Stimulated activated CD4-positive, alpha-beta T cell treated with anti-CD3 and anti-CD28 coated beads, Interleukin-1b, Interleukin-23, amount 100 ng/mL, for 24 hours (primary cell): ENCODE measurements around the gene MEPCE.
"Not testable (repeated sequence)": the region's sequence is repeated elsewhere in the genome, so short reads cannot be mapped to it uniquely, and the experiment has no call there.

ENCODE experiments used
- DNase-seq, 4 experiments: peaks; one replicate each; pipeline ENCODE4 v3.0.0-alpha.2; 2020; ENCODE audit warnings: low read depth in 4 of 4, low spot score in 1 of 4

The MEPCE gene

GRCh38 chr7:100429637-100430492 is at the start of gene MEPCE:
Gene MEPCE (plus strand): TSS chr7:100429831. CDS start chr7:100430019, 188 bp downstream.
- DNase-seq, result peak; percentile 91 to 98 (median 96)

GRCh38 chr7:100380196-100380595 is 49.4 kb upstream of the MEPCE start:
- no peak for DNase-seq

- not testable (repeated sequence) for DNase-seq
Observed at GRCh38 chr7:100381531-100382233, 47.9 kb upstream of the MEPCE start.

- not testable (repeated sequence) for DNase-seq
Observed at GRCh38 chr7:100382234-100382853, 47.3 kb upstream of the MEPCE start.

GRCh38 chr7:100384628-100385294 is 44.9 kb upstream of the MEPCE start:
- no peak for DNase-seq

DNA sequence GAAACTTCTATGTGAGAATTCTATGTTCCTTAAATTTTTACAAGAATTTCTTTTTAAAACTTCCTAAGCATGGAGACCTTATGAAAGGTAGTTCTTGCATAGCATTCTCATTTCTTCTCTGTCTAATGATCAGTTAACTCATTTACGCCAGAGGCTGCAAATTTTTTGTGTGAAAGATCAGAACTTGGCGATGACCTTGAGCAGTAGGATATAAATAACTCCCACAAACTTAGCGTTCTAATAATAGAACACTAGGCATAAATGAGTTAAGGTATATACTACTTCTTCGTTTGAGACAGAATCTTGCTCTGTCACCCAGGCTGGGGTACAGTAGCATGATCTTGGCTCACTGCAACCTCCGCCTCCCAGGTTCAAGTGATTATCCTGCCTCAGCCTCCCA is 42.7 kb upstream of the MEPCE start:
- DNase-seq, result no peak

GRCh38 chr7:100387695-100388094 is 41.9 kb upstream of the MEPCE start:
- DNase-seq, result no peak

DNA sequence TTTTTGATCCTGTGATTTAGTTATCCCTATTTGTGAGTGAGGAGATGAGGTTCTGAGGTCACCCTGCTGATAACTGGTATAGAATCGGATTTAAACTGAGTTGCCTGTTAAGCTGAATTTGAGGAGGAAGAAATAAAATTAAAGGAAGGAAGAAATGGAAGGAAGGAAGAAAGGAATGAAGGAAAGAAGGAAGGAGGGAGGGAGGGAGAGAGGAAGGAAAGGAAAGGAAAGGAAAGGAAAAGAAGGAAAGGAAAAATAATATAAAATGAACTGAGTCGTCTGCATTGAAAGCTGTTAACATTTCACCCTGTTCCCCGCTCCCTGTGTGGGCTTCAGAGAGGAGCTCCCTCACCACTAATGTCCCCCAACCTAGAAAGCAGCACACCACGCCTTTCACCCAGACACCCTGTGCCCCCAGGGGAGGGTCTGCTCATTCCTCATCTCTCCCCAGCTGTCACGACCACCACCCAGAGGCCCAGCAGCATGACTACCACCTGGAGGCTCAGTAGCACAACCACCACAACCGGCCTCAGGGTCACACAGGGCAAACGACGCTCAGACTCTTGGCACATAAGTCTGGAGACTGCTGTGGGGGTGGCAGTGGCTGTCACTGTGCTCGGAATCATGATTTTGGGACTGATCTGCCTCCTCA is 40.1 kb upstream of the MEPCE start:
- DNase-seq, result no peak

- no peak for DNase-seq
Observed at GRCh38 chr7:100390286-100391009, 39.2 kb upstream of the MEPCE start.

DNA sequence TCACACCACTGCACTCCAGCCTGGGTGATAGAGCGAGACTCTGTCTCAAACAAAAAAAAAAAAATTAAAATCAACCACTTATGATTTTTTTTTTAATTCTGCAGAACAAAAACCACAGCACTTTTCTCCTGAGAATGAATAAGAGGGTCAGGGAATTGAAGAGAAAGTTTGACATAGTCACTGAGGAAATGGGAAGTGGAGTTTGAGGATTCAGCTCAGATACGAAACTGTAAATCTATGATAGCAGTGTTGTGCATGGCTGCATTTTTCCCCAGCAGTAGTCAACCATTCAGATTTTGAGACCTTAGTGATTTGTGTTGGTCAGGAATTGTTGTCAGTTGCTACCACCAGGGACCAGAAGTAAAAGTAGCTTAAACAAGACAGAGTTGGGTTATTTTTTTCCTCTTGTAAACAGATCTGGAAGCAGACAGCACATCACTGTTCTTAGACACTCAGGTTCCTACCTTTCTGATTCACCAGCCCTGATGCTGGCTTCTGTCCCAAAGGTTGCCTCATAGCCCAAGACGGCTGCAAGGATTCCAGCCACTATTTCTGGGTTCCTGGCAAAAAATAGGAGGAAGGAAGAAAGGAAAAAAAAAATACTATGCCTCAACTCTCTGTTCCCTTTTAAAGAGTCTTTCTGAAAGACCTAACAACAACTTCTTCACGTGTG is 36.3 kb upstream of the MEPCE start:
- DNase-seq, result no peak

DNA sequence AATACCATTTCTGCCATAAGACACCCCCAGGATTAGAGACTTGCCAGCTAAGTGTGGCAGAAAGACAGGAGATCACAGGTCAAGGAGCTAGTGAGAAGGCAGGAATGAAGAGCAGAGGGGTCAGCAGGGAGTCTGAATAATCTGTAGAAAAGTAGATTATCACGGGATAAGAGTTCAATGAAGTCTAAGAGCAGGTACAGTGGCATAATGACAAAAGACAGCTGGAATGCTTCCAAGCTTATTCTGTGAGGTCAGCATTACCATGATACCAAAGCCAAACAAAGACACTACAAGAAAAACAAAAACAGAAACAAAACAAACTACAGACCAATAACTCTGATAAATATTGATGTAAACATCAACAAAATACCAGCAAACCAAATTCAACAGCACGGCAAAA is 35.6 kb upstream of the MEPCE start:
- no peak for DNase-seq

DNA sequence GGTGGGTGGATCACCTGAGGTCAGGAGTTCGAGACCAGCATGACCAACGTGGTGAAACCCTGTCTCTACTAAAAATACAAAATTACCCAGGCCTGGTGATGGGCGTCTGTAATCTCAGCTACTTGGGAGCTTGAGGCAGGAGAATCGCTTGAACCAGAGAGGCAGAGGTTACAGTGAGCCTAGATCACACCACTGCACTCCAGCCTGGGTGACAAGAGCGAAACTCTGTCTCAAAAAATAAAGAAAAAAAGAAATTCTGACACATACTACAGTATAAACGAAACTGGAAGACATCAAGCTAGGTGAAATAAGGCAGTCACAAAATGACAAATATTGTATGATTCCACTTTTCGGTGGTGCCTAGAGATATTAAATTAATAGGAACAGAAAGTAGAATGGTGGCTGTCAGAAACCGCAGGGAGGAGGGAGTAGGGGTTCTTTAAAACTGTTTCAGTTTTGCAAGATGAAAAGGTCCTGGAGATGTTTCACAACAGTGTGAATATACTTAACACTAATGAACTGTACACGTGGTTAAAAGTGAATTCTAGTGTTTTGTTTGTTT is 33.1 kb upstream of the MEPCE start:
- DNase-seq, result peak in 3 of 4 experiments; percentile 24 to 44 (median 30)

- DNase-seq, result no peak
Observed at GRCh38 chr7:100397315-100398081, 32.1 kb upstream of the MEPCE start.

GRCh38 chr7:100398239-100398638 is 31.4 kb upstream of the MEPCE start:
- no peak for DNase-seq

DNA sequence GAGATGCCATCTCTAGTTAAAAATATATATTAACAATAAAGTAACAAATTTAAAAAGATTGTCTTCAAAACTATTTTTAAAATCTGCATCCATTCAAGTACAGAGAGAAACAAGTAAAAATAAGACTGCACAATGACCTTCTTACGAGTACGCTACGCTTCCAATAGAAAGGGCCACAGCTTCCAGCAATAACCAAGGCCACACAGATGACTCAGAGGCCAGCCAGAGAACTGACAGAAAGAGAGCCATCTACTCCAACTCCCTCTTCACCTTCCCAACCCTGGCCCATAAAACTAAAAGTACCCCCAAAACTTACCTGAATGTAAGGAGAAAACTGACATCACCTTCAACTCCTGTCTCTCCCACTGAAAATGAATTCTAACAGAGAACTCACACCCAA is 29.6 kb upstream of the MEPCE start:
- DNase-seq, result no peak

GRCh38 chr7:100400656-100401055 is 29.0 kb upstream of the MEPCE start:
- DNase-seq, result no peak

DNA sequence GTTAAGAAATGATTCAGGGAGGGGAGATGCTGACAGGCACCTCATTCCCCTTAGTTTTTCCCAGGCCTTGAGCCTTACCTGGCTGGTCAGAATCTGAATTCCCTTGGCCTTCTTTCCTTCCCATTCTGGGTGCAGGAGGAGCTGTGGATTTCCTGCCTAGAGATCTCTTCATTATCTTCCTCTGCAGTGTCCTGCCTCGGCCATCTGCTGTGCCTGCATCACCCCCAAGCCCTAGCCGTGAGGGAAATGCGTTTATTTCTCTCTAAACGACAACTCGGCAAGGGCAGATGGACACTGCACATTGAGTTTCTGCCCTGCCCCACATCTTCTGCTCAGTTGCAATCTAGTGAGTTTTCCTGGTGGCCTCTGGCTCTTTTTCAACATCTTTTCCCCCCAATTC is 27.8 kb upstream of the MEPCE start:
- no peak for DNase-seq

GRCh38 chr7:100402241-100402640 is 27.4 kb upstream of the MEPCE start:
- DNase-seq, result no peak

DNA sequence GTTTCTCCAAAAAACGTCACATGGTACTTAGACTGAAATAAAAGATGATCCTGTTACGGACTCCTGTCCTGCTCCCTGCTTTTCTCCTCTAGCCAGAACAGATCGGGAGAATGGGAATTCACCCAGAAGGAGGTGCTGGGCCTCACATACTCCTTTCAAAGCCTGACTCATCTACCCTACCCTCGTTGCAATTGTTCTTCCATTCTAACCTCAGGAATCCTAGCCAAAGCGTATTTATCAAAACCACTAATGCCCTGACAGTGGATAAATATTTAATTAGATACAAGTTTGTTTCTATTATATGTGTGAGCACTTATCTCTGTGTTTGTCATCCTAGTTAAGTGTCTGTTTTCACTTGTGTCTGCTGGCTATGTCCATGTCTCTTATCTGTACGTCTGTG is 22.9 kb upstream of the MEPCE start:
- no peak for DNase-seq
